Sigmoid colon (tissue), 7 donors: Measurements from ENCODE around the gene COL5A1. TPM values are rescaled to one million over a fixed set of nuclear protein-coding genes. Genes with fewer than 3 reads are reported as not detected.

Experiments used
- DNase-seq: peaks from one replicate; pipeline ENCODE4 v3.0.0-alpha.2; 2019
- H3K27ac ChIP-seq, 4 donors: fragments of 200-600 bp; sonication (generic); one replicate each; pipeline ENCODE4 v1.5.1; 2016 to 2019; ENCODE audit warnings: mild to moderate bottlenecking in 1 of 4
- H3K27me3 ChIP-seq, 3 donors: fragments of 200-600 bp; sonication (generic); one replicate each; pipeline ENCODE4 v1.5.1; 2019; ENCODE audit warnings: mild to moderate bottlenecking in 1 of 3
- H3K36me3 ChIP-seq, 4 donors: fragments of 200-600 bp; sonication (generic); one replicate each; pipeline ENCODE4 v1.5.1; 2016 to 2019
- H3K4me1 ChIP-seq, 4 donors: fragments of 200-600 bp; sonication (generic); one replicate each; pipeline ENCODE4 v1.5.1; 2017 to 2019
- H3K4me3 ChIP-seq, 4 donors: fragments of 200-600 bp; sonication (generic); one replicate each; pipeline ENCODE4 v1.5.1; 2017 to 2019; ENCODE audit warnings: mild to moderate bottlenecking in 2 of 4, moderate library complexity in 1 of 4
- H3K9me3 ChIP-seq, 4 donors: fragments of 200-600 bp in 3 of 4; sonication (generic) in 3 of 4; one replicate each; pipeline versions ENCODE4 v1.5.1 to v1.6.1; 2013 to 2019
- EP300 ChIP-seq, 4 donors: sonication (generic); formaldehyde crosslinking; IDR thresholded peaks; one replicate each; pipeline ENCODE4 v1.6.1; 2017; ENCODE audit warnings: antibody characterized with exemption in 4 of 4
- POLR2A ChIP-seq, 2 donors: fragments of 450-650 bp; IDR thresholded peaks; one replicate each; pipeline ENCODE4 v1.6.1; 2016; ENCODE audit warnings: antibody characterized with exemption in 2 of 2, mild to moderate bottlenecking in 2 of 2, moderate library complexity in 2 of 2
- POLR2AphosphoS5 ChIP-seq, 4 donors: sonication (generic); formaldehyde crosslinking; IDR thresholded peaks; one replicate each; pipeline ENCODE4 v1.6.1; 2017; ENCODE audit warnings: antibody characterized with exemption in 4 of 4
- WGBS, 2 donors: extraction: QIAGEN DNeasy Blood & Tissue Kit; methylation state at CpG; one replicate each; pipeline ENCODE4 v1.1.7; 2013; 5-methylcytosine and 5-hydroxymethylcytosine counted together
- intact Hi-C: fragments of 100-400 bp; cut with DNase I; formaldehyde crosslinking; loops from one replicate; pipeline ENCODE4 v1.15.1; 2023
- polyA plus RNA-seq, 3 donors: library from polyadenylated mRNA; stranded (reverse); fragments of 200-250 nt; gene quantifications; one replicate each; pipeline ENCODE4 v1.2.3, GENCODE V29; 2013
- total RNA-seq, 4 donors: library from RNA; depleted of rRNA; stranded (reverse); fragments of >200 nt; gene quantifications; one replicate each; pipeline ENCODE4 v1.1.0, GENCODE V29; 2016
- TF ChIP-seq, protein P1 (sequence below), 4 experiments: fragments of 450-650 bp in 3 of 4; fragments of 200-600 bp in 1 of 4; IDR thresholded peaks; one replicate each; pipeline ENCODE4 v1.5.1; 2016 to 2019; ENCODE audit warnings: antibody characterized with exemption in 4 of 4, mild to moderate bottlenecking in 3 of 4, moderate library complexity in 2 of 4
- donor health status: healthy with polysubstance abuse.
- donor health status: Bipolar disorder and iron deficiency.
- donor health status: healthy.

The COL5A1 gene
- total and polyA plus RNA-seq, 7 donors, result 4.2 to 168 (median 24.2) TPM

DNA sequence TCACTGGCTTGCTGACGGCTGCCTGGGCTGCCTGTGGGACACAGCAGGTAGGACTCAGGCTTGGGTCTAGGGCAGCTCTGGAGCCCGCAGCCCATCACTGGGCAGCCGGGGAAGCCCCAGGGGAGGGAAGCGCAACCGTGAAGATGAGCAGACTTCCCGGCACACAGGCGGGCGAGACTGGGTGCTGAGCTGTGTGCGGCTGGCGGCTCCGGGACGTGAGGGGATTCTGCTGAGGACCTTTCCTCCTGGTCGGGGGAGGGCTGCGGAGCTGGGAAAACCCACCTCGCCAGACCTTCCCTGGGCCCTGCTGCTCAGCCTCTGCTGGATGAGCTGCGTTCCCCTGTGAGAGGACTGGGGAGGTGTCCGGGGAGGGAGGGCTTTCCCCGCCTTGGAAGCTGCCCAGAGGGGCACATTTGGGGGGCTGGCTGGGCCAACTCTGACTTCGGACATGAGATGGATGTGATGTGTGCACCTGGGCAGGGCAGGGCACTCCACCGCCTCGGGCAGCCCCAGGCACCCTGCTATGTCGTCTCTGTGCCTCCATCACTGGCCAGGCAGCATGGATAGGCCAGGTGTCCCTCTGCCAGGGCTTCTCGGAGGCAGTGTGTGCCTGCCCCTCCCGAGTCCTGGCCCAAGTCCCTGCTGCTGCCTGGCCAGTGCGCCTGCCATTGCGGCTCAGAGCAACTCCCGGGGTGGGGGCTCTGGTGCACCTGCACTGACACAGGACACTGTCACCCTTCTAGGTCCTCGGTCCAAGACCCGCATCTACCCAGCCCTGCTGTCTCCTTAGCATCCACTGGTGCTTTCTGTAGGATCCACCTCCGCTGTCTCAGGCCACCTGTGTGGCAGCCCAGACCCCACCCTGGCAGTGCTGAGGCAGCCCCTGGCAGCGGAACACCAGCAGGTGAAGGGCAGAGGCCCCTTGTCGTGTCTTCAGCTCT is 66.4 kb downstream of the COL5A1 start:
- intact Hi-C loops, result loop anchor here (2.0 kb wide), 1 partner anchor 27 kb away; no protein-coding TSS in a partner anchor
- Histone ChIP-seq H3K9me3 (no peaks in the 10 kb centered on the region), H3K27ac (peak overlapping the region; percentile 87 to 98 (median 94)), H3K4me1 (peaks cover 0 to 95% (median 89%) of the 10 kb centered on the region in 4 donors), H3K27me3 (no peaks in the 10 kb centered on the region), H3K4me3 (peak overlapping the region in 2 of 4 donors; percentile 1 to 4), H3K36me3 (no peaks in the 10 kb centered on the region)
- TF ChIP-seq POLR2AphosphoS5 (IDR thresholded peaks at IDR 0.05) (no peak), EP300 (IDR thresholded peaks at IDR 0.05) (no peak), POLR2A (IDR thresholded peaks at IDR 0.05) (no peak)
- TF ChIP-seq, protein P1, sequence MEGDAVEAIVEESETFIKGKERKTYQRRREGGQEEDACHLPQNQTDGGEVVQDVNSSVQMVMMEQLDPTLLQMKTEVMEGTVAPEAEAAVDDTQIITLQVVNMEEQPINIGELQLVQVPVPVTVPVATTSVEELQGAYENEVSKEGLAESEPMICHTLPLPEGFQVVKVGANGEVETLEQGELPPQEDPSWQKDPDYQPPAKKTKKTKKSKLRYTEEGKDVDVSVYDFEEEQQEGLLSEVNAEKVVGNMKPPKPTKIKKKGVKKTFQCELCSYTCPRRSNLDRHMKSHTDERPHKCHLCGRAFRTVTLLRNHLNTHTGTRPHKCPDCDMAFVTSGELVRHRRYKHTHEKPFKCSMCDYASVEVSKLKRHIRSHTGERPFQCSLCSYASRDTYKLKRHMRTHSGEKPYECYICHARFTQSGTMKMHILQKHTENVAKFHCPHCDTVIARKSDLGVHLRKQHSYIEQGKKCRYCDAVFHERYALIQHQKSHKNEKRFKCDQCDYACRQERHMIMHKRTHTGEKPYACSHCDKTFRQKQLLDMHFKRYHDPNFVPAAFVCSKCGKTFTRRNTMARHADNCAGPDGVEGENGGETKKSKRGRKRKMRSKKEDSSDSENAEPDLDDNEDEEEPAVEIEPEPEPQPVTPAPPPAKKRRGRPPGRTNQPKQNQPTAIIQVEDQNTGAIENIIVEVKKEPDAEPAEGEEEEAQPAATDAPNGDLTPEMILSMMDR (IDR thresholded peaks at IDR 0.05), result no peak
- DNase-seq, result no peak
- 77 to 82% methylated on average over 32 of the region's 32 CpGs for WGBS, 2 donors

DNA sequence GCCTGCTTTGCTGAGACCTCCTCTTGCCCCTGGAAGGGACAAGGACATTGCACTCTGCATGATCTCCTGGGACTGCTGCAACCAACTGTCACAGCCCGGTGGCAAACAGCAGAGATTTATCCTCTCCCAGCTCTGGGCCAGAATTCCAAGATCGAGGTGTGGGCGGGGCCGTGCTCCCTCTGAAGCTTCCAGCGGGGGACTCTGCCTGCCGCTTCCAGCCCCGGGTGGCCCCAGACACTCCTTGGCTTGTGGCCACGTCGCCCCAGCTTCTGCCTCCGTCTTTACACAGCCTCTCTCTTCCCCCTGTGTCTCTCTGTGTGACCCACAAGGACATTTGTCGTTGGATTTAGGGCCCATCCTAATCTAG is 67.1 kb downstream of the COL5A1 start:
- DNase-seq, result no peak
- intact Hi-C loops, result loop anchor here (2.0 kb wide), 1 partner anchor 26 kb away; no protein-coding TSS in a partner anchor
- H3K27me3 ChIP-seq, result no peaks in the 10 kb centered on the region
- H3K27ac ChIP-seq, result peak overlapping the region; percentile 87 to 98 (median 94)
- no peaks in the 10 kb centered on the region for H3K36me3 ChIP-seq
- H3K9me3 ChIP-seq, result no peaks in the 10 kb centered on the region
- 55 to 65% methylated on average over 11 of the region's 11 CpGs for WGBS, 2 donors
- TF ChIP-seq, protein P1 (IDR thresholded peaks at IDR 0.05), result no peak
- TF ChIP-seq POLR2AphosphoS5 (IDR thresholded peaks at IDR 0.05) (peak in 3 of 4 donors; percentile 20 to 41 (median 30)), POLR2A (IDR thresholded peaks at IDR 0.05) (no peak), EP300 (IDR thresholded peaks at IDR 0.05) (no peak)
- H3K4me1 ChIP-seq, result peaks cover 0 to 97% (median 93%) of the 10 kb centered on the region in 4 donors
- H3K4me3 ChIP-seq, result peak overlapping the region in 1 of 4 donors; percentile 4

DNA sequence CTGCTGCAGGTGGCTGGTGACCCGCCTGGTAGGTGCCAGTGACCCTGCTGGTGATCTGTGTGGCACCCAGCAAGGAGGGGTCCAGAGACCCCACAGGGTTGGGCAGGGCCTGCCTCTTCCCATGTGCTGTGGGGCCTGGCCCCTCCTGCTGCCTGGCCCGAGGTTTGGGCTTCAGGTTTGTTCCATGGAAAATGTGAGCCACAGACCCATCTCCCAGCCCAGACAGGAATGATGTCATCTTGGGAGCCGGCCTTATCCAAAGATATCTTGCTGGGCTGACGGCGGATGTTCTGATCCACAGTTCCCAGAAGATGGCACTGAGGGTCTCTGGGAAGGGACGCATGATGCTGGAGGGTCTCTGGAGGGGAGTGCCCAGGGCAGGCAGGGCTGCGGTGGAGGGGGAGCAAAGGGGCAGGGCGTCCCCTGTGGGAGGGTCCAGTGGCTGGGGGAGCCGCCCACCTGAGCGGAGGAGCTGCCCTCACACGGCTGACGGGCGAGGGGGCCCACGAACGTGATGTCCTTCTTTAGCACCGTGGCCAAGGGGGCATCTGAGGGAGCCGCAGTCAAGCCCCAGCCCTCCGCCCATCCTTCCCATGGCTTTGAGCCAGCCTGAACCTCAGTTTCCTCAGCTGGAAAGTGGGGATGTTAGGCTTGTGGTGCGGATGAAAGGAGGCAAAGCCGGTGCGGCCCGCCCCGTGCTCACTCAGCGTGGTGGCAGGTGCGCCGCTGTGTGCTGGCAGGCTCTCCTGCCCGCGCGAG is 68.1 kb downstream of the COL5A1 start:
- intact Hi-C loops, result loop anchor here (2.0 kb wide), 1 partner anchor 25 kb away; no protein-coding TSS in a partner anchor
- Histone ChIP-seq H3K36me3 (no peaks in the 10 kb centered on the region), H3K27me3 (no peaks in the 10 kb centered on the region), H3K4me3 (no peak overlapping the region), H3K27ac (peak overlapping the region; percentile 87 to 98 (median 94)), H3K4me1 (peaks cover 0 to 88% (median 84%) of the 10 kb centered on the region in 4 donors), H3K9me3 (no peaks in the 10 kb centered on the region)
- 78 to 84% methylated on average over 28 to 29 of the region's 29 CpGs for WGBS, 2 donors
- DNase-seq, result peak; percentile 93
- TF ChIP-seq POLR2A (IDR thresholded peaks at IDR 0.05) (no peak), EP300 (IDR thresholded peaks at IDR 0.05) (peak in 1 of 4 donors; percentile 76), POLR2AphosphoS5 (IDR thresholded peaks at IDR 0.05) (peak; percentile 43 to 77 (median 53))
- TF ChIP-seq, protein P1 (IDR thresholded peaks at IDR 0.05), result no peak

DNA sequence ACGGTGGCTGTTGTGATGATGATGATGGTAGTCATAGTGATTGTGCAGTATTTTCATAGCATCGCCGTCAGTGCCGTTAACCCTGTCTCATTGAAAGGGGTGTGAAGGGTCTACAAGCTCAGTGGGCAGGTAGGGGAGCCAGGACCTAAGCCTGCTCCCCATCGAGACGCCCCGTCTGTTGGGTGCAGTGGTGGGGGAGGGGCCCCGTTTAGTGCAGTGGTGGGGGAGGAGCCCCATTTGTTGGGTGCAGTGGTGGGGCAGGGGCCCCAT is 68.6 kb downstream of the COL5A1 start:
- Histone ChIP-seq H3K4me3 (no peak overlapping the region), H3K36me3 (no peaks in the 10 kb centered on the region), H3K4me1 (peaks cover 0 to 82% (median 79%) of the 10 kb centered on the region in 4 donors), H3K9me3 (no peaks in the 10 kb centered on the region), H3K27me3 (no peaks in the 10 kb centered on the region), H3K27ac (peak overlapping the region; percentile 87 to 98 (median 94))
- intact Hi-C loops, result no loop called here
- DNase-seq, result no peak
- TF ChIP-seq POLR2AphosphoS5 (IDR thresholded peaks at IDR 0.05) (peak in 1 of 4 donors; percentile 35), POLR2A (IDR thresholded peaks at IDR 0.05) (no peak)
- 75 to 76% methylated on average over 8 of the region's 8 CpGs for WGBS, 2 donors

DNA sequence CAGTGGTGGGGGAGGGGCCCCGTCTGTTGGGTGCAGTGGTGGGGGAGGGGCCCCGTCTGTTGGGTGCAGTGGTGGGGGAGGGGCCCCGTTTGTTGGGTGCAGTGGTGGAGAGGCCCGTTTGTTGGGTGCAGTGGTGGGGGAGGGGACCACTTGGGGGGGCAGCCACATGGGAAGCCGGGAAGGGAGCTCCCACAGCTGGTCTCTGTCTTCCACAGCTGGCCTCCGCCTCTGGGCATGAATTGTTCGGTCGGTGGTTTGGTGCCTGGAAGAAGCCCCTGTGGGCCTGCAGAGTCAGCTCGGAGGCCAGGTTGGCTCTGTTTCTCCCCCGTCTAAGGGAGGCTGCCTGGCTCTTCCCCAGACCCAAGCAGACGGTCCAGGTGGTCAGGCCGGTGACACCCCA is 69.3 kb downstream of the COL5A1 start:
- TF ChIP-seq POLR2AphosphoS5 (IDR thresholded peaks at IDR 0.05) (no peak), EP300 (IDR thresholded peaks at IDR 0.05) (no peak), POLR2A (IDR thresholded peaks at IDR 0.05) (no peak)
- TF ChIP-seq, protein P1 (IDR thresholded peaks at IDR 0.05), result no peak
- Histone ChIP-seq H3K9me3 (no peaks in the 10 kb centered on the region), H3K27me3 (no peaks in the 10 kb centered on the region), H3K36me3 (no peaks in the 10 kb centered on the region), H3K4me3 (no peak overlapping the region), H3K27ac (peak overlapping the region; percentile 73 to 98 (median 94)), H3K4me1 (peaks cover 0 to 75% (median 72%) of the 10 kb centered on the region in 4 donors)
- WGBS, 2 donors, result 73 to 79% methylated on average over 12 of the region's 12 CpGs
- DNase-seq, result no peak
- intact Hi-C loops, result no loop called here
